HEK293 (cell line): ENCODE results near the gene GRAMD1B.

ENCODE experiments used
- CTCF ChIA-PET: fragments of 350-600 bp; formaldehyde crosslinking; extraction: SDS; loops from one replicate; lab custom pipeline; 2021; ENCODE audit warnings: antibody characterized with exemption; lab: Yijun Ruan, JAX
- POLR2A ChIA-PET: fragments of 300-600 bp; formaldehyde crosslinking; extraction: SDS; loops from one replicate; lab custom pipeline; 2020; ENCODE audit warnings: antibody characterized with exemption, inconsistent platforms; lab: Yijun Ruan, JAX
- H3K27ac ChIP-seq: fragments of 200-500 bp; sonication (Bioruptor generic); 2 replicates; pipeline ENCODE4 v1.5.1; 2014; ENCODE audit warnings: low read depth, low read length, control low read depth, inconsistent platforms; ENCODE audit errors: extremely low read depth
- H3K36me3 ChIP-seq, 2 experiments: fragments of 200-500 bp in 1 of 2; sonication (Bioruptor generic) in 1 of 2; 1 replicate in 1 of 2; 2 replicates in 1 of 2; pipeline ENCODE4 v1.5.1; 2014 to 2017; ENCODE audit warnings: inconsistent platforms in 2 of 2, low read length in 2 of 2; ENCODE audit not compliant: control insufficient read depth in 2 of 2, insufficient read depth in 1 of 2
- H3K4me1 ChIP-seq: fragments of 200-500 bp; sonication (Bioruptor generic); 2 replicates; pipeline ENCODE4 v1.5.1; 2014; ENCODE audit warnings: mild to moderate bottlenecking, low read length, inconsistent platforms; ENCODE audit not compliant: control insufficient read depth, insufficient read depth
- H3K4me3 ChIP-seq: 2 replicates; pipeline ENCODE4 v1.5.1; 2011; ENCODE audit warnings: low read depth, mild to moderate bottlenecking, control low read depth, low read length, moderate library complexity
- H3K9me3 ChIP-seq: fragments of 200-500 bp; sonication (Bioruptor generic); 2 replicates; pipeline ENCODE4 v1.5.1; 2014; ENCODE audit warnings: low read depth, low read length, inconsistent platforms; ENCODE audit not compliant: control insufficient read depth, insufficient read depth
- GLI2 ChIP-seq: fragments of 450-650 bp; formaldehyde crosslinking; IDR thresholded peaks from 2 replicates; pipeline ENCODE4; 2017; ENCODE audit warnings: missing biosample characterization, missing genetic modification characterization, low read depth, borderline replicate concordance
- GLIS1 ChIP-seq: fragments of 450-650 bp; formaldehyde crosslinking; IDR thresholded peaks from 2 replicates; pipeline ENCODE4 v1.5.1; 2016; ENCODE audit warnings: missing biosample characterization, missing genetic modification characterization
- SP2 ChIP-seq: fragments of 450-650 bp; formaldehyde crosslinking; IDR thresholded peaks from 2 replicates; pipeline ENCODE4 v1.5.1; 2016; ENCODE audit warnings: missing biosample characterization, missing genetic modification characterization
- TRIM28 ChIP-seq: IDR thresholded peaks from 2 replicates; pipeline ENCODE4 v1.6.1; 2011; ENCODE audit warnings: low read length, control low read depth, borderline replicate concordance
- ZBTB17 ChIP-seq: fragments of 450-650 bp; formaldehyde crosslinking; IDR thresholded peaks from 2 replicates; pipeline ENCODE4 v1.5.1; 2016; ENCODE audit warnings: missing biosample characterization, missing genetic modification characterization
- ZNF140 ChIP-seq: fragments of 450-650 bp; formaldehyde crosslinking; IDR thresholded peaks from 2 replicates; pipeline ENCODE4 v1.5.1; 2016; ENCODE audit warnings: missing biosample characterization, missing genetic modification characterization
- ZNF184 ChIP-seq: fragments of 450-650 bp; IDR thresholded peaks from 2 replicates; pipeline ENCODE4 v1.5.1; 2018; ENCODE audit warnings: missing biosample characterization, mild to moderate bottlenecking, missing genetic modification characterization
- ZNF239 ChIP-seq: fragments of 450-650 bp; formaldehyde crosslinking; IDR thresholded peaks from 2 replicates; pipeline ENCODE4 v1.5.1; 2016; ENCODE audit warnings: missing biosample characterization, missing genetic modification characterization
- ZNF311 ChIP-seq: fragments of 450-650 bp; formaldehyde crosslinking; IDR thresholded peaks from 2 replicates; pipeline ENCODE4 v1.5.1; 2017; ENCODE audit warnings: missing biosample characterization, missing genetic modification characterization, borderline replicate concordance
- ZNF404 ChIP-seq: fragments of 450-650 bp; formaldehyde crosslinking; IDR thresholded peaks from 2 replicates; pipeline ENCODE4 v1.5.1; 2017; ENCODE audit warnings: missing biosample characterization, missing genetic modification characterization
- ZNF530 ChIP-seq: fragments of 450-650 bp; formaldehyde crosslinking; IDR thresholded peaks from 2 replicates; pipeline ENCODE4 v1.5.1; 2016; ENCODE audit warnings: low read depth, missing biosample characterization, missing genetic modification characterization
- ZNF624 ChIP-seq: fragments of 450-650 bp; formaldehyde crosslinking; IDR thresholded peaks from 2 replicates; pipeline ENCODE4 v1.5.1; 2017; ENCODE audit warnings: missing biosample characterization, missing genetic modification characterization
- ZNF707 ChIP-seq: fragments of 450-650 bp; formaldehyde crosslinking; IDR thresholded peaks from 2 replicates; pipeline ENCODE4 v1.5.1; 2016; ENCODE audit warnings: missing biosample characterization, missing genetic modification characterization
- ZNF785 ChIP-seq: fragments of 450-650 bp; formaldehyde crosslinking; IDR thresholded peaks from 2 replicates; pipeline ENCODE4 v1.5.1; 2016; ENCODE audit warnings: missing biosample characterization, missing genetic modification characterization
- ZNF791 ChIP-seq: fragments of 450-650 bp; formaldehyde crosslinking; IDR thresholded peaks from 2 replicates; pipeline ENCODE4 v1.5.1; 2016; ENCODE audit warnings: missing biosample characterization, missing genetic modification characterization
- ZXDB ChIP-seq: fragments of 450-650 bp; formaldehyde crosslinking; IDR thresholded peaks from 2 replicates; pipeline ENCODE4 v1.5.1; 2016; ENCODE audit warnings: missing biosample characterization, missing genetic modification characterization
- TF ChIP-seq, protein P1 (sequence below): fragments of 450-650 bp; formaldehyde crosslinking; IDR thresholded peaks from 2 replicates; pipeline ENCODE4 v1.5.1; 2016; ENCODE audit warnings: missing biosample characterization, missing genetic modification characterization, borderline replicate concordance
- TF ChIP-seq, protein P2 (sequence below): fragments of 450-650 bp; formaldehyde crosslinking; IDR thresholded peaks from 2 replicates; pipeline ENCODE4 v1.5.1; 2016; ENCODE audit warnings: missing biosample characterization, missing genetic modification characterization
- TF ChIP-seq, protein P3 (sequence below): fragments of 450-650 bp; formaldehyde crosslinking; IDR thresholded peaks from 2 replicates; pipeline ENCODE4 v1.5.1; 2016; ENCODE audit warnings: missing biosample characterization, missing genetic modification characterization, low read depth
- TF ChIP-seq, protein P4 (sequence below): fragments of 450-650 bp; formaldehyde crosslinking; IDR thresholded peaks from 2 replicates; pipeline ENCODE4 v1.5.1; 2016; ENCODE audit warnings: missing biosample characterization, missing genetic modification characterization

The GRAMD1B gene

DNA sequence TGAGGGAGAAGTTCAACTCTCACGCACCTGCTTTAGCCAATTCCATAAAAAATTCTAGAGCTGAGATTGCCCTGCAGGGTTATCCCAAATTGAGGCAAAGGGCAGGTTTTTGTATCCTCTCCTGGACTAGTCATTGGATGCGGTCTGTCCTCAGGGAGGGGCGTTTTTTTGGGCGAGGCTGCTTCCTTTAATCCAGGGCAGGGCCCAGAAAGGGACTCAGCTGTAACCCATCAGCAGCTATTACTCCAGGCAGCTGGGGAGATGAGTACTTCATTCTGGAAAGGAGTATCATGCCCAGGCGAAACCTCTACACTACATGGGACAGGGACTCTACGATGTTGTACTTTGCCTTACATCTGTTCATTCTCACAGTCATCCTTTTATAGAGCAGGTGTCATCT lies 121.0 kb downstream of the GRAMD1B start:
- ChIA-PET POLR2A (no interaction called here), CTCF (no interaction called here)
- no peak for TF ChIP-seq ZXDB (tag by site-specific recombination)
- TF ChIP-seq GLI2: no peak
- TF ChIP-seq, protein P1, sequence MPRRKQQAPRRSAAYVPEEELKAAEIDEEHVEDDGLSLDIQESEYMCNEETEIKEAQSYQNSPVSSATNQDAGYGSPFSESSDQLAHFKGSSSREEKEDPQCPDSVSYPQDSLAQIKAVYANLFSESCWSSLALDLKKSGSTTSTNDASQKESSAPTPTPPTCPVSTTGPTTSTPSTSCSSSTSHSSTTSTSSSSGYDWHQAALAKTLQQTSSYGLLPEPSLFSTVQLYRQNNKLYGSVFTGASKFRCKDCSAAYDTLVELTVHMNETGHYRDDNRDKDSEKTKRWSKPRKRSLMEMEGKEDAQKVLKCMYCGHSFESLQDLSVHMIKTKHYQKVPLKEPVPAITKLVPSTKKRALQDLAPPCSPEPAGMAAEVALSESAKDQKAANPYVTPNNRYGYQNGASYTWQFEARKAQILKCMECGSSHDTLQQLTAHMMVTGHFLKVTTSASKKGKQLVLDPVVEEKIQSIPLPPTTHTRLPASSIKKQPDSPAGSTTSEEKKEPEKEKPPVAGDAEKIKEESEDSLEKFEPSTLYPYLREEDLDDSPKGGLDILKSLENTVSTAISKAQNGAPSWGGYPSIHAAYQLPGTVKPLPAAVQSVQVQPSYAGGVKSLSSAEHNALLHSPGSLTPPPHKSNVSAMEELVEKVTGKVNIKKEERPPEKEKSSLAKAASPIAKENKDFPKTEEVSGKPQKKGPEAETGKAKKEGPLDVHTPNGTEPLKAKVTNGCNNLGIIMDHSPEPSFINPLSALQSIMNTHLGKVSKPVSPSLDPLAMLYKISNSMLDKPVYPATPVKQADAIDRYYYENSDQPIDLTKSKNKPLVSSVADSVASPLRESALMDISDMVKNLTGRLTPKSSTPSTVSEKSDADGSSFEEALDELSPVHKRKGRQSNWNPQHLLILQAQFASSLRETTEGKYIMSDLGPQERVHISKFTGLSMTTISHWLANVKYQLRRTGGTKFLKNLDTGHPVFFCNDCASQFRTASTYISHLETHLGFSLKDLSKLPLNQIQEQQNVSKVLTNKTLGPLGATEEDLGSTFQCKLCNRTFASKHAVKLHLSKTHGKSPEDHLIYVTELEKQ: no peak
- no peak for TF ChIP-seq ZBTB17 (tag by site-specific recombination)
- TF ChIP-seq ZNF140 (tag by site-specific recombination): no peak
- TF ChIP-seq ZNF791 (tag by site-specific recombination): no peak
- no peak for TF ChIP-seq TRIM28
- H3K4me3 ChIP-seq: no peak overlapping the region
- no peaks in the 10 kb centered on the region for H3K4me1 ChIP-seq
- no peak overlapping the region for H3K27ac ChIP-seq
- no peaks in the 10 kb centered on the region for H3K9me3 ChIP-seq
- no peaks in the 10 kb centered on the region for H3K36me3 ChIP-seq

DNA sequence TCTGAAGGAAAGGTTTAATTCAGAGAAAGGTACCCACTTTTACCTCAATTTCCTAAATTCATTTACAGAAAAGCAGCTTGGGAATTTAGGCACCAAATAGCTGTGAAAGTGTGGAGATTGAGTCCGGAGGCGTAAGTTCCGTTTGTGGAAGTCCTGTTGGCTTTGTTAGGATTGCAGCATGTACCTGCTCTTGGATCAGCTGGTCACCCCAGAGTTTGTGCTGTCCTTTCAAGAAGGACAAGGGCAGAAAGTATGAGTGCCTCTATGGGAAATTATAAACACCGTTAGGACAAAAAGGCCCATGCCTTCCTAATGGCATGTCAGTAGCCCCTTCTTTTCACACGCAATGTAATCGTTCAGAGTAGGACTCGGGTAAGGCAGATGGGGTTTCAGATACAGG lies 126.6 kb downstream of the GRAMD1B start:
- Histone ChIP-seq H3K4me3 (no peak overlapping the region), H3K9me3 (no peaks in the 10 kb centered on the region), H3K36me3 (no peaks in the 10 kb centered on the region), H3K4me1 (peaks cover 2% of the 10 kb centered on the region; the same call in 1 of the 2 replicates), H3K27ac (no peak overlapping the region)
- ChIA-PET CTCF (interaction anchor here (0.5 to 1.7 kb wide), 2 partner anchors 16 to 62 kb away, joined by 4 to 5 read pairs; no protein-coding TSS in a partner anchor), POLR2A (no interaction called here)
- TF ChIP-seq ZNF785: no peak
- TF ChIP-seq, protein P2, sequence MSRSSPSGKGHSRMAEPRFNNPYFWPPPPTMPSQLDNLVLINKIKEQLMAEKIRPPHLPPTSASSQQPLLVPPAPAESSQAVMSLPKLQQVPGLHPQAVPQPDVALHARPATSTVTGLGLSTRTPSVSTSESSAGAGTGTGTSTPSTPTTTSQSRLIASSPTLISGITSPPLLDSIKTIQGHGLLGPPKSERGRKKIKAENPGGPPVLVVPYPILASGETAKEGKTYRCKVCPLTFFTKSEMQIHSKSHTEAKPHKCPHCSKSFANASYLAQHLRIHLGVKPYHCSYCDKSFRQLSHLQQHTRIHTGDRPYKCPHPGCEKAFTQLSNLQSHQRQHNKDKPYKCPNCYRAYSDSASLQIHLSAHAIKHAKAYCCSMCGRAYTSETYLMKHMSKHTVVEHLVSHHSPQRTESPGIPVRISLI (tag by site-specific recombination): no peak
- TF ChIP-seq, protein P3, sequence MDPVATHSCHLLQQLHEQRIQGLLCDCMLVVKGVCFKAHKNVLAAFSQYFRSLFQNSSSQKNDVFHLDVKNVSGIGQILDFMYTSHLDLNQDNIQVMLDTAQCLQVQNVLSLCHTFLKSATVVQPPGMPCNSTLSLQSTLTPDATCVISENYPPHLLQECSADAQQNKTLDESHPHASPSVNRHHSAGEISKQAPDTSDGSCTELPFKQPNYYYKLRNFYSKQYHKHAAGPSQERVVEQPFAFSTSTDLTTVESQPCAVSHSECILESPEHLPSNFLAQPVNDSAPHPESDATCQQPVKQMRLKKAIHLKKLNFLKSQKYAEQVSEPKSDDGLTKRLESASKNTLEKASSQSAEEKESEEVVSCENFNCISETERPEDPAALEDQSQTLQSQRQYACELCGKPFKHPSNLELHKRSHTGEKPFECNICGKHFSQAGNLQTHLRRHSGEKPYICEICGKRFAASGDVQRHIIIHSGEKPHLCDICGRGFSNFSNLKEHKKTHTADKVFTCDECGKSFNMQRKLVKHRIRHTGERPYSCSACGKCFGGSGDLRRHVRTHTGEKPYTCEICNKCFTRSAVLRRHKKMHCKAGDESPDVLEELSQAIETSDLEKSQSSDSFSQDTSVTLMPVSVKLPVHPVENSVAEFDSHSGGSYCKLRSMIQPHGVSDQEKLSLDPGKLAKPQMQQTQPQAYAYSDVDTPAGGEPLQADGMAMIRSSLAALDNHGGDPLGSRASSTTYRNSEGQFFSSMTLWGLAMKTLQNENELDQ (tag by site-specific recombination): no peak
- TF ChIP-seq ZNF530: no peak
- no peak for TF ChIP-seq ZNF624 (tag by site-specific recombination)
- no peak for TF ChIP-seq ZNF184 (tag by site-specific recombination)
- TF ChIP-seq, protein P1: no peak
- no peak for TF ChIP-seq ZNF404 (tag by site-specific recombination)
- TF ChIP-seq, protein P4, sequence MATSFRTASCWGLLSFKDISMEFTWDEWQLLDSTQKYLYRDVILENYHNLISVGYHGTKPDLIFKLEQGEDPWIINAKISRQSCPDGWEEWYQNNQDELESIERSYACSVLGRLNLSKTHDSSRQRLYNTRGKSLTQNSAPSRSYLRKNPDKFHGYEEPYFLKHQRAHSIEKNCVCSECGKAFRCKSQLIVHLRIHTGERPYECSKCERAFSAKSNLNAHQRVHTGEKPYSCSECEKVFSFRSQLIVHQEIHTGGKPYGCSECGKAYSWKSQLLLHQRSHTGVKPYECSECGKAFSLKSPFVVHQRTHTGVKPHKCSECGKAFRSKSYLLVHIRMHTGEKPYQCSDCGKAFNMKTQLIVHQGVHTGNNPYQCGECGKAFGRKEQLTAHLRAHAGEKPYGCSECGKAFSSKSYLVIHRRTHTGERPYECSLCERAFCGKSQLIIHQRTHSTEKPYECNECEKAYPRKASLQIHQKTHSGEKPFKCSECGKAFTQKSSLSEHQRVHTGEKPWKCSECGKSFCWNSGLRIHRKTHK (tag by site-specific recombination): no peak
- TF ChIP-seq ZNF707 (tag by site-specific recombination): no peak
- TF ChIP-seq GLIS1: no peak
- no peak for TF ChIP-seq SP2
- no peak for TF ChIP-seq ZNF311 (tag by site-specific recombination)
- no peak for TF ChIP-seq ZNF239
- TF ChIP-seq ZNF791 (tag by site-specific recombination): no peak
